HepG2 (cell line): ENCODE data around the gene BTBD19. TPM values are rescaled to one million over a fixed set of nuclear protein-coding genes. Genes with fewer than 3 reads are reported as not detected.

Source experiments
- ATAC-seq: fragments of 200-7000 bp; cut with Tn5 transposase; 3 replicates; pipeline ENCODE4 v1.9.1; 2020; ENCODE audit warnings: mild to moderate bottlenecking, moderate library complexity
- BruUV-seq: library from RNA; stranded (reverse); fragments of 400-500 nt; replicated peaks from 2 replicates; lab custom pipeline; 2021; lab: Mats Ljungman, UMichigan
- CTCF ChIA-PET: fragments of 300-600 bp; formaldehyde crosslinking; extraction: SDS; loops from one replicate; lab custom pipeline; 2021; ENCODE audit warnings: low total read pairs, inconsistent platforms, low intra/inter-chr PET ratio; lab: Yijun Ruan, JAX
- POLR2A ChIA-PET: fragments of 350-600 bp; sonication (Branson Sonifier 250); formaldehyde crosslinking; loops from one replicate; lab custom pipeline; 2020; ENCODE audit warnings: antibody characterized with exemption, inconsistent platforms; lab: Yijun Ruan, JAX
- DNase-seq: peaks from one replicate; pipeline ENCODE4 v3.0.0-alpha.2; 2015; ENCODE audit warnings: low spot score
- FAIRE-seq: peaks from 3 replicates; lab custom pipeline; 2011; peaks lifted over from hg19 to GRCh38; lab: Jason Lieb, UNC
- H2AFZ ChIP-seq: one replicate; pipeline ENCODE4 v1.6.1; 2011; ENCODE audit warnings: low read length, inconsistent platforms
- H3K27ac ChIP-seq: fragments of 300-600 bp; 3 replicates; pipeline ENCODE4 v1.8.0; 2011; ENCODE audit warnings: mixed run types, mild to moderate bottlenecking, mixed read lengths, low read length, inconsistent platforms; ENCODE audit not compliant: insufficient read depth; ENCODE audit errors: extremely low read length
- H3K27me3 ChIP-seq, 2 experiments: fragments of 200-600 bp in 1 of 2; 2 replicates in 1 of 2; 3 replicates in 1 of 2; pipeline versions ENCODE4 v1.6.0 to v1.8.0; 2011; ENCODE audit warnings: low read length in 2 of 2, mild to moderate bottlenecking in 2 of 2, moderate library complexity in 2 of 2, inconsistent platforms in 1 of 2; ENCODE audit not compliant: insufficient read depth in 2 of 2, control insufficient read depth in 1 of 2
- H3K36me3 ChIP-seq, 2 experiments: fragments of 200-600 bp in 1 of 2; replicated peaks in 1 of 2; 2 replicates in 1 of 2; 3 replicates in 1 of 2; pipeline versions ENCODE4 v1.5.1 to v1.8.0; 2011; ENCODE audit warnings: low read length in 2 of 2, inconsistent platforms in 1 of 2; ENCODE audit not compliant: insufficient read depth in 2 of 2, control insufficient read depth in 1 of 2
- H3K4me1 ChIP-seq: 2 replicates; pipeline ENCODE4 v1.5.1; 2012; ENCODE audit warnings: low read length, inconsistent platforms; ENCODE audit not compliant: insufficient read depth
- H3K4me2 ChIP-seq: 2 replicates; pipeline ENCODE4 v1.6.0; 2011; ENCODE audit warnings: low read depth, low read length, inconsistent platforms
- H3K4me3 ChIP-seq, 3 experiments: fragments of 200-600 bp in 1 of 3; sonication (generic), shearing (Covaris generic) in 1 of 3; replicated peaks in 1 of 3; 2 replicates each; pipeline ENCODE4 v1.5.1; 2011 to 2016; ENCODE audit warnings: low read length in 3 of 3, inconsistent platforms in 2 of 3, low read depth in 2 of 3, mild to moderate bottlenecking in 2 of 3, control low read depth in 1 of 3, mixed read lengths in 1 of 3; ENCODE audit not compliant: insufficient read depth in 1 of 3
- H3K79me2 ChIP-seq: one replicate; pipeline ENCODE4 v1.6.1; 2011; ENCODE audit warnings: low read length, inconsistent platforms; ENCODE audit not compliant: insufficient read depth
- H3K9ac ChIP-seq: 2 replicates; pipeline ENCODE4 v1.6.0; 2011; ENCODE audit warnings: mild to moderate bottlenecking, low read depth, low read length, inconsistent platforms; ENCODE audit not compliant: insufficient read depth
- H3K9me3 ChIP-seq: 2 replicates; pipeline ENCODE4 v1.5.1; 2012; ENCODE audit warnings: mild to moderate bottlenecking, low read length
- H4K20me1 ChIP-seq: 2 replicates; pipeline ENCODE4 v1.6.0; 2011; ENCODE audit warnings: inconsistent platforms, mild to moderate bottlenecking, low read length, moderate library complexity; ENCODE audit not compliant: insufficient read depth
- AKAP8 ChIP-seq: sonication (generic); formaldehyde crosslinking; IDR thresholded peaks from 2 replicates; pipeline ENCODE4 v1.5.1; 2020; ENCODE audit warnings: mild to moderate bottlenecking, missing genetic modification reagents
- ARID4A ChIP-seq: sonication (generic); formaldehyde crosslinking; IDR thresholded peaks from 2 replicates; pipeline ENCODE4 v1.5.0; 2020; ENCODE audit warnings: mild to moderate bottlenecking, missing genetic modification reagents, borderline replicate concordance
- ATF1 ChIP-seq: IDR thresholded peaks from 2 replicates; pipeline ENCODE4 v1.6.1; 2016; ENCODE audit warnings: mild to moderate bottlenecking, control low read depth
- CHD2 ChIP-seq: IDR thresholded peaks from 2 replicates; pipeline ENCODE4 v1.6.1; 2011; ENCODE audit warnings: low read depth, low read length, improper control_type of control experiment
- CREB1 ChIP-seq, 2 experiments: fragments of 450-650 bp in 1 of 2; IDR thresholded peaks; 2 replicates each; pipeline ENCODE4 v1.6.1; 2016 to 2017; ENCODE audit warnings: control low read depth in 1 of 2, mild to moderate bottlenecking in 1 of 2, missing compliant biosample characterization in 1 of 2, missing genetic modification characterization in 1 of 2
- JARID2 ChIP-seq: sonication (generic); formaldehyde crosslinking; IDR thresholded peaks from 2 replicates; pipeline ENCODE4 v1.8.1; 2023; ENCODE audit warnings: missing genetic modification reagents, inconsistent platforms; ENCODE audit not compliant: insufficient replicate concordance
- LCORL ChIP-seq, 2 experiments: fragments of 450-650 bp in 1 of 2; sonication (generic) in 1 of 2; formaldehyde crosslinking in 1 of 2; IDR thresholded peaks; 2 replicates each; pipeline versions ENCODE4 v1.5.0 to v1.6.1; 2017 to 2020; ENCODE audit warnings: antibody characterized with exemption in 1 of 2, missing genetic modification reagents in 1 of 2
- MXD1 ChIP-seq: sonication (generic); formaldehyde crosslinking; IDR thresholded peaks from 2 replicates; pipeline ENCODE4 v1.4.0; 2020; ENCODE audit warnings: mild to moderate bottlenecking, missing genetic modification reagents
- MXI1 ChIP-seq: IDR thresholded peaks from 3 replicates; pipeline ENCODE4 v1.6.1; 2012; ENCODE audit warnings: low read depth, low read length, inconsistent platforms, borderline replicate concordance
- RBM39 ChIP-seq: fragments of 200-400 bp; formaldehyde crosslinking; IDR thresholded peaks from one replicate; pipeline ENCODE4 v1.6.1; 2018; ENCODE audit warnings: antibody characterized with exemption, mild to moderate bottlenecking, low read depth, low read length; ENCODE audit not compliant: poor library complexity, severe bottlenecking
- SAP130 ChIP-seq: IDR thresholded peaks from 2 replicates; pipeline ENCODE4 v1.6.1; 2016; ENCODE audit warnings: low read depth
- SP1 ChIP-seq, 2 experiments: fragments of 450-650 bp in 1 of 2; sonication (generic) in 1 of 2; formaldehyde crosslinking in 1 of 2; IDR thresholded peaks; 2 replicates each; pipeline versions ENCODE4 v1.4.0 to v1.6.1; 2016 to 2020; ENCODE audit warnings: missing genetic modification reagents in 1 of 2
- XRCC5 ChIP-seq: fragments of 200-400 bp; formaldehyde crosslinking; optimal IDR thresholded peaks from 2 replicates; pipeline ENCODE3; 2017; ENCODE audit warnings: mild to moderate bottlenecking, low read length
- ZBTB7A ChIP-seq: sonication (generic); formaldehyde crosslinking; IDR thresholded peaks from 2 replicates; pipeline ENCODE4 v1.8.0; 2022; ENCODE audit warnings: mild to moderate bottlenecking, missing genetic modification reagents
- ZFY ChIP-seq: sonication (generic); formaldehyde crosslinking; IDR thresholded peaks from 2 replicates; pipeline ENCODE4 v1.4.0; 2020; ENCODE audit warnings: missing genetic modification reagents
- ZNF24 ChIP-seq: fragments of 450-650 bp; IDR thresholded peaks from 2 replicates; pipeline ENCODE4 v1.6.1; 2017; ENCODE audit warnings: antibody characterized with exemption, mild to moderate bottlenecking
- ZNF501 ChIP-seq: sonication (generic); formaldehyde crosslinking; IDR thresholded peaks from 2 replicates; pipeline ENCODE4 v1.5.1; 2020; ENCODE audit warnings: mild to moderate bottlenecking, moderate library complexity, missing genetic modification reagents
- ZNF782 ChIP-seq: sonication (generic); formaldehyde crosslinking; IDR thresholded peaks from 2 replicates; pipeline ENCODE4 v1.4.0; 2020; ENCODE audit warnings: missing genetic modification reagents, mild to moderate bottlenecking, borderline replicate concordance
- WGBS: methylation state at CpG from one replicate; pipeline ENCODE4 v1.1.6; 2017; ENCODE audit warnings: low lambda C conversion rate; 5-methylcytosine and 5-hydroxymethylcytosine counted together
- in situ Hi-C: cut with HindIII; loops from 2 replicates; pipeline ENCODE4 v1.10.0; 2017; ENCODE audit warnings: low pct_unique_long_range_greater_than_20kb; ENCODE audit not compliant: extremely low pct_ligation_motif_present
- intact Hi-C: fragments of 100-400 bp; cut with micrococcal nuclease; formaldehyde crosslinking; loops from one replicate; pipeline ENCODE4 v1.10.0; 2022; ENCODE audit not compliant: unreplicated experiment
- polyA plus RNA-seq, 8 experiments: library from polyadenylated mRNA; depleted of rRNA in 3 of 8; stranded (reverse) in 7 of 8; unstranded in 1 of 8; fragments of >200 nt; fragmentation: Illumina TruSeq in 4 of 8; extraction: Trizol in 4 of 8; gene quantifications; 2 replicates each; pipeline versions ENCODE4 v1.2.1 to v1.2.3, GENCODE V29; 2011 to 2016; ENCODE audit warnings: low read depth in 4 of 8, missing spikeins in 1 of 8, mixed read lengths in 1 of 8; ENCODE audit not compliant: insufficient read depth in 1 of 8
- total RNA-seq, 5 experiments: library from RNA; depleted of rRNA; stranded (reverse); fragments of >200 nt; fragmentation: Illumina TruSeq; extraction: Trizol; gene quantifications; 2 replicates each; pipeline ENCODE4 v1.2.3, GENCODE V29; 2016; ENCODE audit warnings: low read depth in 1 of 5

BTBD19 gene
- total and polyA plus RNA-seq, 2 of the 13 experiments (the other 11 are each of a cell fraction or from before 2014, with no cell fraction given), result 2.7 to 6.7 TPM

- no peak for TF ChIP-seq CREB1 (IDR thresholded peaks at IDR 0.05)
- TF ChIP-seq CREB1 (CRISPR knock-in tag; IDR thresholded peaks at IDR 0.05), result peak; percentile 33; the same call in 1 of the 2 replicates
- TF ChIP-seq ATF1, result no peak
- TF ChIP-seq SP1 (IDR thresholded peaks at IDR 0.05), result no peak
- TF ChIP-seq SP1 (CRISPR knock-in tag; IDR thresholded peaks at IDR 0.05), result no peak
Observed at GRCh38 chr1:44842486-44842861, 34.2 kb downstream of the BTBD19 start (continued).

GRCh38 chr1:44842862-44843655, 34.7 kb downstream of the BTBD19 start, which contains the start of gene PTCH2:
PTCH2 (minus strand) TSS chr1:44843253; CDS start chr1:44842932, 321 bp downstream.
- peak within 1 kb of the TSS; percentile 95 for H3K4me2 ChIP-seq
- no peaks in the 10 kb centered on the region for H3K9me3 ChIP-seq
- peaks cover 36% of the 10 kb centered on the region for H3K4me1 ChIP-seq
- POLR2A ChIA-PET, result interaction anchor here (1.1 to 2.5 kb wide), 9 partner anchors 11 to 167 kb away, joined by 3 to 13 read pairs (median 5); partner anchors contain the start of genes BTBD19, DYNLT4, HECTD3 and PLK3
- FAIRE-seq, result no peak
- H4K20me1 ChIP-seq, result no peaks in the 10 kb centered on the region
- peak; percentile 55 for DNase-seq
- ATAC-seq, result peak; percentile 92
- in situ Hi-C loops, result loop anchor here (25.0 kb wide), 1 partner anchor 169 kb away; the partner anchor contains the start of genes HECTD3 and UROD
- CTCF ChIA-PET, result no interaction called here
- intact Hi-C loops, result no loop called here
- H3K36me3 ChIP-seq, result no peaks in the 10 kb centered on the region
- WGBS, result 24% methylated on average over 8 of the region's 72 CpGs
- H3K27me3 ChIP-seq, result no peaks in the 10 kb centered on the region
- H3K27ac ChIP-seq, result no peak within 1 kb of the TSS
- peak within 1 kb of the TSS; percentile 57 to 73 (median 62) for H3K4me3 ChIP-seq
- H3K79me2 ChIP-seq, result no peaks in the 10 kb centered on the region
- H3K9ac ChIP-seq, result peak within 1 kb of the TSS; percentile 44
- no peak within 1 kb of the TSS for H2AFZ ChIP-seq
- no TSS peak for BruUV-seq
- TF ChIP-seq XRCC5, result peak; percentile 43
- no peak for TF ChIP-seq AKAP8
- TF ChIP-seq ARID4A, result peak; percentile 76
- peak; percentile 67 for TF ChIP-seq SAP130
- no peak for TF ChIP-seq LCORL (IDR thresholded peaks at IDR 0.05)
- 0 out of 2 replicates have a peak, but pooled peaks have one; percentile 46 for TF ChIP-seq LCORL (CRISPR knock-in tag; IDR thresholded peaks at IDR 0.05)
- peak; percentile 39; the same call in 1 of the 2 replicates for TF ChIP-seq ZFY (CRISPR knock-in tag)
- peak; percentile 46 for TF ChIP-seq RBM39
- TF ChIP-seq ZNF501, result peak; percentile 48; the same call in 1 of the 2 replicates
- no peak for TF ChIP-seq CHD2
- peak; percentile 48; the same call in 1 of the 3 replicates for TF ChIP-seq MXI1
- 0 out of 2 replicates have a peak, but pooled peaks have one; percentile 51 for TF ChIP-seq ZBTB7A (CRISPR knock-in tag)
- no peak for TF ChIP-seq ZNF782
- 0 out of 2 replicates have a peak, but pooled peaks have one; percentile 16 for TF ChIP-seq MXD1 (CRISPR knock-in tag)
- no peak for TF ChIP-seq ZNF24
- no peak for TF ChIP-seq JARID2 (CRISPR knock-in tag)
